Panc1 (cell line): ENCODE measurements around the gene GALNTL6. TPM values are rescaled to one million over a fixed set of nuclear protein-coding genes. Genes with fewer than 3 reads are reported as not detected.

ENCODE experiments used
- ATAC-seq: fragments of 200-7000 bp; cut with Tn5 transposase; 2 replicates; pipeline ENCODE4 v1.9.1; 2020; ENCODE audit warnings: mild to moderate bottlenecking, moderate library complexity
- BruUV-seq: library from RNA; stranded (reverse); fragments of 400-500 nt; replicated peaks from 2 replicates; lab custom pipeline; 2021; lab: Mats Ljungman, UMichigan
- CTCF ChIA-PET: fragments of 300-600 bp; sonication (Branson Sonifier 250); formaldehyde crosslinking; loops from one replicate; lab custom pipeline; 2022; ENCODE audit warnings: antibody characterized with exemption; lab: Charles Lee
- POLR2A ChIA-PET: fragments of 300-600 bp; sonication (Branson Sonifier 250); formaldehyde crosslinking; loops from one replicate; lab custom pipeline; 2022; ENCODE audit warnings: antibody characterized with exemption; lab: Charles Lee
- DNase-seq: peaks from one replicate; pipeline ENCODE4 v3.0.0-alpha.2; 2010; ENCODE audit warnings: low read depth, low spot score
- H3K27ac ChIP-seq: 2 replicates; pipeline ENCODE4 v1.5.1; 2011; ENCODE audit warnings: mild to moderate bottlenecking, low read length, inconsistent platforms
- H3K27me3 ChIP-seq: fragments of 200-500 bp; sonication (Bioruptor generic); 2 replicates; pipeline ENCODE4 v1.6.0; 2014; ENCODE audit warnings: low read length, inconsistent platforms; ENCODE audit not compliant: control insufficient read depth, insufficient read depth
- H3K36me3 ChIP-seq: fragments of 200-500 bp; sonication (Bioruptor generic); 2 replicates; pipeline ENCODE4 v1.5.1; 2014; ENCODE audit warnings: inconsistent platforms, mild to moderate bottlenecking, low read length, moderate library complexity; ENCODE audit not compliant: control insufficient read depth, insufficient read depth
- H3K4me1 ChIP-seq: 2 replicates; pipeline ENCODE4 v1.5.1; 2011; ENCODE audit warnings: inconsistent platforms, mild to moderate bottlenecking, low read length, moderate library complexity; ENCODE audit not compliant: control insufficient read depth, insufficient read depth
- H3K4me3 ChIP-seq, 2 experiments: 2 replicates each; pipeline ENCODE4 v1.5.1; 2011 to 2012; ENCODE audit warnings: low read depth in 2 of 2, low read length in 2 of 2, mild to moderate bottlenecking in 2 of 2, inconsistent platforms in 1 of 2, moderate library complexity in 1 of 2
- H3K9me3 ChIP-seq: fragments of 200-500 bp; sonication (Bioruptor generic); 2 replicates; pipeline ENCODE4 v1.5.1; 2014; ENCODE audit warnings: low read depth, mild to moderate bottlenecking, inconsistent platforms, low read length, moderate library complexity; ENCODE audit not compliant: control insufficient read depth, insufficient read depth
- in situ Hi-C: cut with HindIII; loops from 2 replicates; pipeline ENCODE4 v1.10.0; 2016; ENCODE audit warnings: low sequenced_read_pairs, low pct_unique_long_range_greater_than_20kb
- intact Hi-C: fragments of 100-400 bp; cut with micrococcal nuclease; formaldehyde crosslinking; loops from one replicate; pipeline ENCODE4 v1.10.0; 2022; ENCODE audit not compliant: unreplicated experiment
- total RNA-seq: library from RNA; stranded (reverse); gene quantifications from one replicate; pipeline ENCODE4 v1.2.1, GENCODE V29; 2021; ENCODE audit not compliant: unreplicated experiment
- TF ChIP-seq, protein P1 (sequence below), 2 experiments: IDR thresholded peaks; 2 replicates each; pipeline ENCODE4 v1.6.1; 2011 to 2012; ENCODE audit warnings: low read depth in 2 of 2, control low read depth in 1 of 2, low read length in 1 of 2, mild to moderate bottlenecking in 1 of 2, moderate library complexity in 1 of 2; ENCODE audit not compliant: insufficient read depth in 1 of 2
- TF ChIP-seq, protein P2 (sequence below): fragments of 450-650 bp; IDR thresholded peaks from 2 replicates; pipeline ENCODE4 v1.5.1; 2017; ENCODE audit warnings: mild to moderate bottlenecking

GALNTL6 gene
- total RNA-seq, 1 experiment from 2014 or later, result not detected

DNA sequence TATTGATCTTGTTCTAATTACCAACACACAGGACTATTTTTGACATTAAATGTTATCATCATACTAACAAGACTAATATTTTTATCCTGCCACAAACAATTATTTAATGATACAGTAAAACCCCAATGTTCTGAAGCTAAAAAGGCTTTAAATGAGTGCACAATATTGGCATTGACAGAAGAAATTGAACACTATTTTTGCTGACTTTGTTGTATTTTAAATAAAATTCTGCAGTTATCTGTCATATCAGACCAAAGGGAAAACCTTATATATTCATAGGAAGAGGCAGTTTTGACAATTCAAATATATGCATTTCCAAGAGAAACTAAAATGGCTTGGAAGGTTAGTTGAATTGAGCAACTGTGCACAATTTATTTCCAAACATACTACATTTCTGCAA, 957.6 kb downstream of the GALNTL6 start:
- CTCF ChIA-PET, result no interaction called here
- in situ Hi-C loops (no loop called here), intact Hi-C loops (no loop called here)
- no peaks in the 10 kb centered on the region for H3K27me3 ChIP-seq
- no peak for ATAC-seq
- BruUV-seq, result no TSS peak
- H3K36me3 ChIP-seq, result no peaks in the 10 kb centered on the region
- H3K4me3 ChIP-seq, result no peak overlapping the region
- TF ChIP-seq, protein P1, sequence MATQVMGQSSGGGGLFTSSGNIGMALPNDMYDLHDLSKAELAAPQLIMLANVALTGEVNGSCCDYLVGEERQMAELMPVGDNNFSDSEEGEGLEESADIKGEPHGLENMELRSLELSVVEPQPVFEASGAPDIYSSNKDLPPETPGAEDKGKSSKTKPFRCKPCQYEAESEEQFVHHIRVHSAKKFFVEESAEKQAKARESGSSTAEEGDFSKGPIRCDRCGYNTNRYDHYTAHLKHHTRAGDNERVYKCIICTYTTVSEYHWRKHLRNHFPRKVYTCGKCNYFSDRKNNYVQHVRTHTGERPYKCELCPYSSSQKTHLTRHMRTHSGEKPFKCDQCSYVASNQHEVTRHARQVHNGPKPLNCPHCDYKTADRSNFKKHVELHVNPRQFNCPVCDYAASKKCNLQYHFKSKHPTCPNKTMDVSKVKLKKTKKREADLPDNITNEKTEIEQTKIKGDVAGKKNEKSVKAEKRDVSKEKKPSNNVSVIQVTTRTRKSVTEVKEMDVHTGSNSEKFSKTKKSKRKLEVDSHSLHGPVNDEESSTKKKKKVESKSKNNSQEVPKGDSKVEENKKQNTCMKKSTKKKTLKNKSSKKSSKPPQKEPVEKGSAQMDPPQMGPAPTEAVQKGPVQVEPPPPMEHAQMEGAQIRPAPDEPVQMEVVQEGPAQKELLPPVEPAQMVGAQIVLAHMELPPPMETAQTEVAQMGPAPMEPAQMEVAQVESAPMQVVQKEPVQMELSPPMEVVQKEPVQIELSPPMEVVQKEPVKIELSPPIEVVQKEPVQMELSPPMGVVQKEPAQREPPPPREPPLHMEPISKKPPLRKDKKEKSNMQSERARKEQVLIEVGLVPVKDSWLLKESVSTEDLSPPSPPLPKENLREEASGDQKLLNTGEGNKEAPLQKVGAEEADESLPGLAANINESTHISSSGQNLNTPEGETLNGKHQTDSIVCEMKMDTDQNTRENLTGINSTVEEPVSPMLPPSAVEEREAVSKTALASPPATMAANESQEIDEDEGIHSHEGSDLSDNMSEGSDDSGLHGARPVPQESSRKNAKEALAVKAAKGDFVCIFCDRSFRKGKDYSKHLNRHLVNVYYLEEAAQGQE (IDR thresholded peaks at IDR 0.05; ENCODE audit: insufficient read depth in 1 of 2, low read depth in 2 of 2, low read length in 1 of 2), result no peak
- POLR2A ChIA-PET, result no interaction called here
- H3K9me3 ChIP-seq, result no peaks in the 10 kb centered on the region
- no peaks in the 10 kb centered on the region for H3K4me1 ChIP-seq
- H3K27ac ChIP-seq, result no peak overlapping the region
- no peak for DNase-seq

DNA sequence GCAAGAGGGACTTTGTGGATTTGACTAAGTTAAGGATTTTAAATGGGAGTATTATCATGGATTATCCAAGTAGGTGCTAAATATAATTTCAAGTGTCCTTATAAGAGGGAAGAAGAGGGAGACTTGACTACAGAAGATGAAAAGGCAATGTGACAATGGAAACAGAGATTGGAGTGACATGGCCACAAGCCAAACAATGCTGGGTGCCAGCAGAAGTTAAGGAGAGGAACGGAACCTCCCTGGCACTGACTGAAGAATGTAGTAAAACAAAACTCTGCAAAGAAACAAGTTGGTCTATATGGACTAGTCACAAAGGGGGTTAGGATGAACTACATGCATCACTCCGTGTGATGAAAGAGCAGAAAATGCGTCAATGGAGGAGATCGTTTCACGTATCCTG, 959.6 kb downstream of the GALNTL6 start:
- Histone ChIP-seq H3K27ac (no peak overlapping the region), H3K9me3 (no peaks in the 10 kb centered on the region), H3K4me3 (no peak overlapping the region), H3K27me3 (no peaks in the 10 kb centered on the region), H3K36me3 (no peaks in the 10 kb centered on the region), H3K4me1 (no peaks in the 10 kb centered on the region)
- DNase-seq (no peak), ATAC-seq (no peak)
- in situ Hi-C loops (no loop called here), intact Hi-C loops (no loop called here)
- ChIA-PET CTCF (no interaction called here), POLR2A (no interaction called here)
- TF ChIP-seq, protein P1 (IDR thresholded peaks at IDR 0.05; ENCODE audit: insufficient read depth in 1 of 2, low read depth in 2 of 2, low read length in 1 of 2), result no peak
- TF ChIP-seq, protein P2, sequence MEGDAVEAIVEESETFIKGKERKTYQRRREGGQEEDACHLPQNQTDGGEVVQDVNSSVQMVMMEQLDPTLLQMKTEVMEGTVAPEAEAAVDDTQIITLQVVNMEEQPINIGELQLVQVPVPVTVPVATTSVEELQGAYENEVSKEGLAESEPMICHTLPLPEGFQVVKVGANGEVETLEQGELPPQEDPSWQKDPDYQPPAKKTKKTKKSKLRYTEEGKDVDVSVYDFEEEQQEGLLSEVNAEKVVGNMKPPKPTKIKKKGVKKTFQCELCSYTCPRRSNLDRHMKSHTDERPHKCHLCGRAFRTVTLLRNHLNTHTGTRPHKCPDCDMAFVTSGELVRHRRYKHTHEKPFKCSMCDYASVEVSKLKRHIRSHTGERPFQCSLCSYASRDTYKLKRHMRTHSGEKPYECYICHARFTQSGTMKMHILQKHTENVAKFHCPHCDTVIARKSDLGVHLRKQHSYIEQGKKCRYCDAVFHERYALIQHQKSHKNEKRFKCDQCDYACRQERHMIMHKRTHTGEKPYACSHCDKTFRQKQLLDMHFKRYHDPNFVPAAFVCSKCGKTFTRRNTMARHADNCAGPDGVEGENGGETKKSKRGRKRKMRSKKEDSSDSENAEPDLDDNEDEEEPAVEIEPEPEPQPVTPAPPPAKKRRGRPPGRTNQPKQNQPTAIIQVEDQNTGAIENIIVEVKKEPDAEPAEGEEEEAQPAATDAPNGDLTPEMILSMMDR, result no peak
- no TSS peak for BruUV-seq
